Measurements from ENCODE around the gene FOXP1. TPM values are rescaled to one million over a fixed set of nuclear protein-coding genes. Genes with fewer than 3 reads are reported as not detected.

The FOXP1 gene
- total and polyA plus RNA-seq, 2 of the 13 experiments (the other 11 are each of a cell fraction or from before 2014, with no cell fraction given): 40.4 to 59.0 TPM

GRCh38 chr3:71582036-71582611 is 1.4 kb downstream of the FOXP1 start (continued):
- no peak for TF ChIP-seq SIN3B (IDR thresholded peaks at IDR 0.05; ENCODE audit: low read length)
- TF ChIP-seq ZNF724P (CRISPR knock-in tag; IDR thresholded peaks at IDR 0.05; ENCODE audit: borderline replicate concordance): no peak
- no peak for TF ChIP-seq SIN3A (IDR thresholded peaks at IDR 0.05; ENCODE audit: borderline replicate concordance, low read depth, low read length)
- TF ChIP-seq HNRNPL (IDR thresholded peaks at IDR 0.05; ENCODE audit: low read depth, low read length): no peak
- TF ChIP-seq MXD3 (CRISPR knock-in tag; IDR thresholded peaks at IDR 0.05): no peak
- 0 out of 2 replicates have a peak, but pooled peaks have one; percentile 19 for TF ChIP-seq SP2 (CRISPR knock-in tag; IDR thresholded peaks at IDR 0.05)
- TF ChIP-seq ZNF484 (CRISPR knock-in tag; IDR thresholded peaks at IDR 0.05; ENCODE audit: borderline replicate concordance, low read depth): no peak
- TF ChIP-seq IRX3 (CRISPR knock-in tag; IDR thresholded peaks at IDR 0.05; ENCODE audit: borderline replicate concordance, low read depth): peak; percentile 52; the same call in 1 of the 2 replicates
- TF ChIP-seq TRAFD1 (CRISPR knock-in tag; IDR thresholded peaks at IDR 0.05; ENCODE audit: borderline replicate concordance): no peak
- no peak for TF ChIP-seq HNF1A (IDR thresholded peaks at IDR 0.05; ENCODE audit: low read depth)
- no peak for TF ChIP-seq HNF1A (CRISPR knock-in tag; IDR thresholded peaks at IDR 0.05; ENCODE audit: borderline replicate concordance)
- peak in 1 of 2 experiments; percentile 4; a peak in 1 of 4 replicates for TF ChIP-seq EP300 (IDR thresholded peaks at IDR 0.05; ENCODE audit: low read depth in 2 of 2, low read length in 2 of 2)
- TF ChIP-seq EP300 (CRISPR knock-in tag; IDR thresholded peaks at IDR 0.05; ENCODE audit: borderline replicate concordance): no peak
- peak; percentile 64 for TF ChIP-seq RXRA (CRISPR knock-in tag; IDR thresholded peaks at IDR 0.05)
- TF ChIP-seq ZNF841 (CRISPR knock-in tag; IDR thresholded peaks at IDR 0.05; ENCODE audit: borderline replicate concordance): no peak
- TF ChIP-seq NCOA2 (CRISPR knock-in tag; IDR thresholded peaks at IDR 0.05): no peak
- TF ChIP-seq MED1 (CRISPR knock-in tag; IDR thresholded peaks at IDR 0.05): peak; percentile 24
- TF ChIP-seq SOX6 (IDR thresholded peaks at IDR 0.05): no peak
- peak; percentile 60; the same call in 1 of the 2 replicates for TF ChIP-seq SOX6 (CRISPR knock-in tag; IDR thresholded peaks at IDR 0.05)
- TF ChIP-seq KLF11 (CRISPR knock-in tag; IDR thresholded peaks at IDR 0.05): peak; percentile 2; the same call in 1 of the 2 replicates
- TF ChIP-seq HOXD1 (CRISPR knock-in tag; IDR thresholded peaks at IDR 0.05): no peak
- no peak for TF ChIP-seq ZFYVE20 (CRISPR knock-in tag; IDR thresholded peaks at IDR 0.05; ENCODE audit: borderline replicate concordance, low read depth)
- no peak for TF ChIP-seq CHD4 (IDR thresholded peaks at IDR 0.05; ENCODE audit: borderline replicate concordance, low read length)
- no peak for TF ChIP-seq SMC3 (IDR thresholded peaks at IDR 0.05; ENCODE audit: low read length)
- peak; percentile 53; the same call in 1 of the 2 replicates for TF ChIP-seq ZBTB7A (CRISPR knock-in tag; IDR thresholded peaks at IDR 0.05)
- no peak for TF ChIP-seq ZNF543 (CRISPR knock-in tag; IDR thresholded peaks at IDR 0.05)
- peak; percentile 66 for TF ChIP-seq SALL1 (CRISPR knock-in tag; IDR thresholded peaks at IDR 0.05)
